GM20431 (cell line): ENCODE results near the gene RTL1.

ENCODE experiments used
- in situ Hi-C: fragments of 300-500 bp; cut with MseI, MboI; formaldehyde crosslinking; loops from one replicate; pipeline ENCODE4 v1.15.0; 2020; ENCODE audit warnings: low sequenced_read_pairs; ENCODE audit not compliant: unreplicated experiment

Gene RTL1

GRCh38 chr14:100854435-100854834 lies 49.1 kb downstream of the RTL1 start:
- in situ Hi-C loops, result no loop called here

GRCh38 chr14:100851946-100852620 lies 51.4 kb downstream of the RTL1 start:
- in situ Hi-C loops, result no loop called here

DNA sequence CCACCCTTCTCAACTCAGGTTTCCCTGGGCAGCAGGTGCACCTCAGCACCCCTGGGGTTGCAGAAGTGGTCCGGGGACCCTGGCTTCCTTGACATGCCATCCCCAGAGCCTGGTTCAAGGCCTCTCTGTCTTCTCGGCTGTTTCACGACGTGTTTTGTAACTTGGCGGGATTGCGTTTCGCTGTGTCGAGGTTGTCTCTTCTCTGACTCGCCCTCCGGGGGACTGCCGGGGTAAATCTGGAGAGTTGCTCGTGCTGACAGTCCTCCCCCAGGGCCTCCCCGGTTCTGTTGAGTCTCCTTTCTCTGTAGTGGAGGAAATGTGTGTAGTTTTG lies 52.0 kb downstream of the RTL1 start:
- in situ Hi-C loops, result no loop called here

DNA sequence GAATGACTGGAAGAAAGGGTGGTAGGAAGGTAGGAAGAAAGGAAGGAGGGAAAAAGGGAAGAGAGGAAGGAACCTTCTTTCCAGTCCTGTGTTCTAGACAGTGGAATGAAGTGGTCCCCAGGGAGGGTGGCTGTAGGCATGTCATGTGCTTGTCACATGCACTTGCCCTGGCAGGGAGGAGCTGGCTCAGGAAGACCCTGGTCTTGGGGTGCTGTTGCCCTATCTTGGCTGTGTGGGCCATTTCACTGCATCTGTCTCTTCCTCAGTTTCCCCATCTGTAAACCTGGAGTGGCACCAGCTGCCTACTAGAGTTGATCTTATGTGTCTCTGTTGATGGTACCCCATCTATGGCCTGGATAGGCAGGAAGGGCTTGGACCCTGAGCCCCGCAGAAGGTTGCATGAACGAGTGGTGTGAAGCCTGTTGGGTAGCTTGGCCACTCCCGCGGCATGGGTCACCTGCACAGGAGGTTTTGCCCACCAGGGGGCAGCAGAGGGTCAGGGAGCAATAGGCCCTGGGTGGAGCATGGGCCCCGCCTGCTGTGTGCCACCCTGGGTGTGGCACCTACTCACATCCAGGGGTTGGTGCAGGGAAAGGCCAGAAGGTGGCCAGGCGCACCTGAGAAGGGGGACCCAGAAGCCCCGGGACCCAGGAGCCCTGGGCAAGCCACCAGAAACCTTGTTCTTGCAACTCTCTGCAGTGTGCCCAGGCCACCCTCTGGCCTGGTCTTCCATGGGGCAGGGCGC lies 52.5 kb downstream of the RTL1 start:
- in situ Hi-C loops, result no loop called here

DNA sequence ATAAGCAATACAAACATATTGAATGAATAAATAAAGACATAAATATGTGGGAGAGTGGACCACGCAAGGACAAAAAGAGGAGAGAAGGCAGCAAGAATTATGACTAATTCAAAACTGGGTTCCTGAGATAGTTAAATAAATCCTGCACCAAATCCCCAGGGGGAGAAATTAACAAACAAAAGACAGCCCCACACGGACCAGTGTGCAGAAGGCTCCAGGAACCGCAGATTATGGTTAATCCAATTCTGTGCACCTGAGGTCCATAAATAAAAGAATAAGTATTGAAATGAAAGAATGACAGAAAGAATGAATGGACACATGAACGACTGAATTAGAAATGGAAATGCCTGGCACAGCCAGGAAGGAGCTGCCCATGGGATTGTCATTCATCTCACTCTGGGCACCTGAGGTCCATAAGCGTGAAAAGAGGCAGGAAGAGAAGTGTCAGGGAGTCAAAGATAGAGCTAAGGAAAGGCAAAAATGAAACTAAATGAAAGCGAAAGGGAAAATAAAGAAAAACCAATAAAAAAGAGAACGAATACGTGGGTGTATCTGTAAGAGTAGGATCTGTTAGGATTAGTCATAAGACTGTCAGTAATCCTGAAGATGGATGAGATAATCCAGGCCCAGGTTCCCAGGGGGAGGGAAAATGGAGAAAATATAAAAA lies 54.3 kb downstream of the RTL1 start:
- in situ Hi-C loops, result no loop called here

DNA sequence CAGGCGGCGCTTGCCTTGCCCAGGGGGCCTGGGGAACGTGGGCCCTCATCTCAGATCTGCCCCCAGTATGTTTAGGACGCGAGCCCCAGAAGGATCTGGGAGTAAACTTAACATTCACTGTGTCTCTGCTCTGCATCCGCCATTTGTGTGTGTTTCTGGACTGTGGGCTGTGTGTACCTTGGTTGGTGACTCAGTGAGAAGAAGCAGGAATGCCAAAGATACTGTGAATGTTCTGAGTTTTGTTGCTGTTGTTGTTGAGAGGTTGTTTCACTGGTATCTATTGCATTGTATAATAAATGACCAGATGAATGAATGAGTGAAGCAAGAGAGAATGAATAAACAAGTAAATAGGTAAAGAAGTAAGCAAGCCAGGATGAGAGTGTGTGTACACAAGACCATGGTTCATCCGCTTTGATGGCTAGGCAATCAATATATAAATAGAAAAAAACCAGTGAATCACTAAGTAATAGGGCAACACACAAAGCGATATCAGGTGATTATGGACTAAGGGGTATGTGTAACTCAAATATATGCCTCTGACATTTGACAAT lies 57.1 kb downstream of the RTL1 start:
- in situ Hi-C loops, result no loop called here

GRCh38 chr14:100845341-100845740 lies 58.2 kb downstream of the RTL1 start:
- in situ Hi-C loops, result no loop called here

DNA sequence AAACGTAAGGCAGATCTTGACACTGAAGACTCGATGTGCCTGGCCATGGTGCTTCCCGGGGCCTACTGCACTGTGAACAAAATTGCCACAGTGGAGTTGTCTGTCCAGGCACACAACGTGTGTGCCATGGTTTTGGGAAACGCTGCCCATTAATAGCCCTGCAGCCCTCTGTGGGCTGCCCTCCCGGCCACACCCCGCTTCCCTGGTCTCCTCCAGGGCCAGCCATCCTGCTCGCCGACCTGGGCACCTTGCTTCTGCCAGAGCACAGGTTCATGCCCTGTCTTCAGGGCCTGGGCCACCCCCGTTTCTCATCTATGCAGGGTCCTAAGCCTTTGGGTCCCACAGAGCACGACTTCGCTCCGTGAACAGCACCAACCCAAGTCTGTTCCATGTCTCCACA lies 58.7 kb downstream of the RTL1 start:
- in situ Hi-C loops, result no loop called here

GRCh38 chr14:100844421-100844820 lies 59.1 kb downstream of the RTL1 start:
- in situ Hi-C loops, result no loop called here

DNA sequence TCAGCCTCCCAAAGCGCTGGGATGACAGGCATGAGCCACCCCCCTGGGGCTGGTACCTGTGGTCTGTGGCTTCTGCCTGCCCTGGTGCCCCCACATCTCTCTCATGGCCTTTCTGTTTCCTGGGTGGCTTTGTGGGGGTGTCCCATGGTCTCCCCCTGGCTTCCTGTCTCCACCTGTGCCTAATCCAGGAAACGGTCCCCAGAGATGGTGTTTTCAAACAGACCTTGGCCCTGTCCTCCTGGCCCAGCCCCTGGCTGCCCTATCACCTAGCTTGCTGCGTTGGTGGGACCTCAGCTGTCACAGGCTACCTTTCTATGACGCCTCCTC lies 59.5 kb downstream of the RTL1 start:
- in situ Hi-C loops, result no loop called here

- in situ Hi-C loops, result no loop called here
These were observed 60.7 kb downstream of the RTL1 start for GRCh38 chr14:100842799-100843198.

GRCh38 chr14:100841761-100842403 lies 61.6 kb downstream of the RTL1 start:
- in situ Hi-C loops, result no loop called here

- in situ Hi-C loops, result no loop called here
These were observed 62.3 kb downstream of the RTL1 start for GRCh38 chr14:100841066-100841760.

- in situ Hi-C loops, result no loop called here
These were observed 63.0 kb downstream of the RTL1 start for GRCh38 chr14:100840286-100841065.

DNA sequence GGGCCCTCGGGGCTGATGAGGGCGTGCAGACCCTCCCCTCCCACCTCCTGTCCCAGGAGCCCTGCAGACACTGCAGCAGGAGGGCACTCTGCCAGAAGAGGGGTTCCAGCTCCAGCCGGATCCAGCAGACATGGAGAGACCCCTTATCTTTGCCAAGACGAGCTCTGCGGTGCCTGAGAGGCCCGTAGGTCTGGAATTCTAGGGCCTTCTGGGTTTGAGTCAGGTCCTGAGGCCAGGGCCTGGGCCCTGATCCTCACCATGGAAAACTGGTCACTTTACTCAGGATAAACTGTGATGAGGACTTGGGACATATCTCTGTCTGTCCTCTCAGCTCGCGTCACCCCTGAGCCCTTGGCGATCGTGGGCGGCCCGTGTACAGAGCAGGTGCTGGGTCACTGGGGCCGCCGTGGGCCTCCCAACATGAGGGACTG lies 63.8 kb downstream of the RTL1 start:
- in situ Hi-C loops, result no loop called here

DNA sequence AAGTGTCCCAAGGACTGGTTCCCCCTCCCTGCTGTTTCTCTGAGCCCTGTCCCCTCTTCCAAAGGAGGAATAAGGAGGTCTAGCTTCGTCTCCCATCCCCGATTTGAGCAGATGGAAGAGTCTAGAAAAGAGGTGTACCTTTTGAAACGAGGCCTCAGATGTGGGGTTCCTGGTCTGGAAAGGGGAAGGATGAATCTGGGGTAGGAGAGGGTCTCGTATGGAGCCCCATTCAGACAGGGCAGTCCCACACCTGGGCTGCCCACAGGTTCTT lies 64.3 kb downstream of the RTL1 start:
- in situ Hi-C loops, result no loop called here

DNA sequence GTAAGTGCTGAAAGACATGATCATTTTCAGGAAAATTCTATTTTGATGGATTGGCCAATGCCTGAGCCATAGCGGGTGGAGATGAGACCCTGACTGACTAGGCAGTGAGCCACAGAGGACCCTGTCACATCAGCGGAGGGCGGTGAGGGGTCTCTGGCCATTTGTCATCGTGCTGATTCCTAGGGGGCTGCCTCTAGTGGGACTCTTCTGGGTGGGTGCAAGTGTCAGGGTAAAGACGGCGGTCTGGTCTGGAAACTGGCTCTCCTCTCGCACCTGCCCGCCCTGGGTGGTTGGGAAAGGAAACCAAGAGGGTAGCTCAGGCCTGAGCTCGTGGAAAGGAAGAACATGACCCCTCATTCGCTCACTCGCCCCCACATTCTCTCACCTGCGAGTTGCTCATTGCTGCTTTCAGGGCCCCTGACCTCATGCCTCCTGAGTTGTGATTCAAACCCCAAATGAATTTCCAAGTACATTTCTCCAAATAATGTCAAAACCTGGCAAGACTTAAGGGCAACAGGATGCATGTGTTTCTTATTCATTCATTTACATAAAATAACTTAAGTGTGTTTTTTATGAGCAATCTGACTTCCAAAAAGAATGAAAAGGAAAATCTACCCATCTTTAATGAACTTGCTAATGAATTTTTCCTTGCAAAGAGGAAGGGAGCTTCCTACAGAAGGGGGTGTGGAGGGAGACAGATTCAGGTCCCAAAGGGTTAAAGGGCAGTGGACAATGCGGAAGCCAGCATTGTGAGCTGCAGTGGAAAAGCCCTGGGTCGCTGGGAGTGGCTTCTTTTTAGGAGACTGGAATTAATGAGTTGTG lies 64.8 kb downstream of the RTL1 start:
- in situ Hi-C loops, result no loop called here

DNA sequence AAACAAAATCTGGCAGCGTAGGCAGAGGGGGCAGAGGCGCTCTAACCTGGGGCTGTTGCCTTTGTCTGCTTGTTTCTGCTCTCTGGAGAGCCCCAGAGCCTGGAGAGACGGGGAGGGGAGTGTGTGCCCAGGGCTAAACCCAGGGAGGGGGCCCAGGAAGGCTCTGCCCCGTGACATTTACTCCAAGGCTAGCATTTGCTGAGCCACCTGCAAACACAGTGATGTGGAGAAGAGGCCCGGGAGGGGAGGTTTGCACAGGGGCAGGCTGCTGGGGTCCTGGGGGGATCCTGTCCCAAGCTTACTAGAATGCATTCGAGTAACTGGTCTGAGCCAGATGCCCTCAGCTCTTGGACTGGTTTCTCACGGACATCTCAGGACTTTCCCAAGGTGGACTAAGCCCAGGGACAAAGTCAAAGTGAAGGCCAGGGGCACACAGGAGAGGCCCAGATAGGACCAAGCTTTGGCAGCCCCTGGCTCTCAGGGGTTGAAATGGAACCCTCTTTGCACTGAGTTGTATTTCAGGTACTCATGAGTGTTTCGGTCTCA lies 65.6 kb downstream of the RTL1 start:
- in situ Hi-C loops, result no loop called here
